ENCODE measurements around the gene FATE1. TPM values are rescaled to one million over a fixed set of nuclear protein-coding genes. Genes with fewer than 3 reads are reported as not detected.

FATE1 gene
- total RNA-seq (2022; extraction: Qiagen RNA extraction): not detected in 5 replicates

GRCh38 chrX:151715752-151716151 is at the start of gene FATE1:
Gene FATE1 (plus strand): TSS chrX:151716035. CDS start chrX:151716120, 85 bp downstream.

GRCh38 chrX:151694661-151695582 is 20.9 kb upstream of the FATE1 start, which contains the start of gene PRRG3:
Gene PRRG3 (plus strand): TSS chrX:151695458. CDS start chrX:151698815, 3,357 bp downstream.

DNA sequence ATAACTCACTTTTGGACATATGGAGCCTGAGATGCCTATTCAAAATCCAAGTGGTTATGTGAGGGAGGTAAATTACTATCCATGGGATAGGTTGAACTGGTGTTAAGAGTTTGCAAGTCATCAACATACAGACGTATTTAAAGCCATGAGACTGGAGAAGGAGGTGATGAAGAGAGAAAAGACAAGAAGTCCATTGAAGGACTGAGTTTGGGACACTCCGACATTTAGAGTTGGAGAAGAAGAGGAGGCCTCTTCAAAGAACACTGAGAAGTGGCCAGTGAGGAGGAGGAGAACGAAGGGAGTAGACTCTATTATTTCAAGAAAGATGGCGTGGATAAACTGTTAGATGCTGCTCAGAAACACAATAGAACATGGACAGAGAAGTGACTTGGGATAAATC is 18.6 kb downstream of the FATE1 start, which contains the start of gene CNGA2:
Gene CNGA2 (plus strand): TSS at position 301 of the 400 bp plus-strand sequence. CDS start 3,738 bp downstream, outside the sequence.

Other genes starting within 250 kb of the FATE1 start
- not detected in 5 replicates for gene PASD1, start 152.4 kb upstream of the FATE1 start, total RNA-seq (2022; extraction: Qiagen RNA extraction)
- gene PRRG3, start 20.6 kb upstream of the FATE1 start, total RNA-seq (2022; extraction: Qiagen RNA extraction): not detected in 5 replicates
- not detected in 5 replicates for gene CNGA2, start 18.7 kb downstream of the FATE1 start, total RNA-seq (2022; extraction: Qiagen RNA extraction)
- gene MAGEA4, start 196.9 kb downstream of the FATE1 start, total RNA-seq (2022; extraction: Qiagen RNA extraction): not detected in 5 replicates